ENCODE results near the gene VPS26A.

Gene VPS26A

GRCh38 chr10:69218831-69219230 lies 94.9 kb downstream of the VPS26A start:
- no peak for DNase-seq (ENCODE audit: low read depth in 3 of 3, low spot score in 1 of 3)

- DNase-seq (ENCODE audit: low read depth in 3 of 3, low spot score in 1 of 3), result no peak
Measured at GRCh38 chr10:69220041-69220451, 96.1 kb downstream of the VPS26A start, which contains the start of gene HKDC1. Gene HKDC1, plus strand, starts transcription at chr10:69220332. Its CDS starts 104 bp downstream, at chr10:69220436.

- DNase-seq (ENCODE audit: low read depth in 3 of 3, low spot score in 1 of 3), result no peak
Measured at GRCh38 chr10:69220507-69220906, 96.5 kb downstream of the VPS26A start.
